HG03521 (cell line): ENCODE data around the gene UQCRQ.

Experiments used
- ATAC-seq: cut with Tn5 transposase; IDR thresholded peaks from one replicate; pipeline ENCODE4 v1.9.1; 2021; ENCODE audit warnings: mild to moderate bottlenecking, moderate library complexity; ENCODE audit not compliant: unreplicated experiment

UQCRQ gene

GRCh38 chr5:132867046-132867451 is 607 bp downstream of the UQCRQ start:
- peak; percentile 18 for ATAC-seq

DNA sequence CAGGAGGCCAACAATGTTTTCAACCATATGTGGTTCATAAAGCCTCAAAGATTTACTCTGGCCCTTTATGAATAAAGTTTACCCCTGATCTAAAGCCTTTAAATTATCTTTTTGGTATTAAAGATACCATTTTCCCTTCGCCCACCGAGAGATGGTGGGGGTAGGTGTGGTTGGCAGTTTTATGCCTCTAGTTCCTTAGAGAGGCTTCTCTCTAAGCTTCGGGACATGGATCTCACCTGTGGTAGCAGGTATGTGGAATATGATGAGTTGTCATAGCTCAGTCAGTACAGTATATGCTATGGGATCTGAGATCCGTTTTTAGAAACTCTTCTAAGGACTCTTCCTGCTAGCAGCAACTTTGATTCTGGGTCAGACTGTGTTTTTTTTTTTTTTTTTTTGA is 2.3 kb downstream of the UQCRQ start:
- no peak for ATAC-seq

DNA sequence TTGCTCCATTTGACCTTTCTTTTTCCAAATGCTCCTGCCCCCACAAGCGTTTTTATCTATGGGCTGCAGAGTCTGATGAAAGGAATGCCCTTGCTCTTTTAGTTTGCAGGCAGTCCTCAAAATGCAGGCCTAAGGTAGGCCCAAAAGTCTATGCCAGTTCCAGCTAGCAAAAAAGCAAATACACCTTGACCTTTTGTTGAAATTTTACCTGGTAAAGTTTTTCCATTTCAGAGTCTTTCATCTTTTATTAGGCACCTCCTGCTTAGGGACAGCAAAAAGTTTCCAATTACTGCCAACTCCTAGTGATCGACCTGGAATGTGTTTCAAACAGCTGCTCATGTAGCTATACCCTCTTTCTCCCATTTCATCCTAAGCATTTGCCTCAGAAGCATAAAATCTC is 4.4 kb downstream of the UQCRQ start:
- ATAC-seq, result no peak

DNA sequence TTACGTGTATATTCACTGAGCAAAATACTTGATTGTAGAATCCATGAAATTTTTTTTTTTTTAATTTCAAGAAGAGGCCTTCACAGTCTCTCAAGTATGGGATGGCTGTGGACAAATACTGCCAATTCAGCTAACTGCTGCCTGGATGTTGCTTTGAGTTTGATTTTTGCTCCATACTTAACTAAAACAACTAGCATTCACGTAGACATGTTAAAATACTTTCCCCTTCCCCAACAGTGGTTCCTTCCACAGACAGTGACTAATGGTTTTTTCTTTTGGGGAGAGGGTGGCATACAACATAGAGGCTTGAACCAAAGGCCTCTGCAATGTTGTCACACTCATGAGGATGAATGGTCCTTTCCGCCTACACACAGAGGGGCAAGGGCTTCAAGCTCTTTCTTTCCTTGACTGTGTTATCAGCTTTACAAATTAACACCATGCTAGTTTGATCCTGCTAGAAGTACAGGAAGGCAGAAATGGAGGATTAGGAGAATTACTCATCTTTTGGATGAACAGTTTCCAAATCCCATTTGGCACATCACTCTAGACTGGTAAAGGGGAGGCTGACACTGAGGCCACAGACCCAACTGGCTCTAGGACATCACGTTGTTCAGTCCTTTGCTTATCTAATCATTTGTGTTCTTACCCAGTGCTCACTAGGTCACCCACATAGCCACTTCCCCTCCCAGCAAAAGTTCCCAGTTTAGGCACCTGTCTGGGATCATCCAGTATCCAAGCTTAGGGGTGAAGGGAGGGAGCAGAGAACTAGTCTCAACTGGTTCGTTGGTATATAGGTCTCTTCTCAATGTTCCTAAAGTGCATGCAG is 5.2 kb downstream of the UQCRQ start:
- no peak for ATAC-seq

DNA sequence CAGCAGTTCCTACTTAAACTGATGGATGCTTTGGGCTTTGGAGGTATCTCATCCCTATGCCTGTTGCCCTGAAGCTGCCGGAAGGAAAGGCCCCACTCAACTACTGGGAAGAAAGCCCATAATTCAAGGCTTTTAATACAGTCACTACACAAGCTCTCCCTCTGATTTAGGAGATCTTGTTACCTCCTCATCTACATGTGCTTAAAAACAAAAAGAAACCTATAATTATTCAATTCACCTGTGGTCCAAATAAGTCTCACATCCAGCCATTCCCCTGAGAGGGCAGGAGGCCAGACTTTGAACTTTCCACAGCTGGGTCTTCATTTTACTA is 6.3 kb downstream of the UQCRQ start:
- ATAC-seq, result no peak

DNA sequence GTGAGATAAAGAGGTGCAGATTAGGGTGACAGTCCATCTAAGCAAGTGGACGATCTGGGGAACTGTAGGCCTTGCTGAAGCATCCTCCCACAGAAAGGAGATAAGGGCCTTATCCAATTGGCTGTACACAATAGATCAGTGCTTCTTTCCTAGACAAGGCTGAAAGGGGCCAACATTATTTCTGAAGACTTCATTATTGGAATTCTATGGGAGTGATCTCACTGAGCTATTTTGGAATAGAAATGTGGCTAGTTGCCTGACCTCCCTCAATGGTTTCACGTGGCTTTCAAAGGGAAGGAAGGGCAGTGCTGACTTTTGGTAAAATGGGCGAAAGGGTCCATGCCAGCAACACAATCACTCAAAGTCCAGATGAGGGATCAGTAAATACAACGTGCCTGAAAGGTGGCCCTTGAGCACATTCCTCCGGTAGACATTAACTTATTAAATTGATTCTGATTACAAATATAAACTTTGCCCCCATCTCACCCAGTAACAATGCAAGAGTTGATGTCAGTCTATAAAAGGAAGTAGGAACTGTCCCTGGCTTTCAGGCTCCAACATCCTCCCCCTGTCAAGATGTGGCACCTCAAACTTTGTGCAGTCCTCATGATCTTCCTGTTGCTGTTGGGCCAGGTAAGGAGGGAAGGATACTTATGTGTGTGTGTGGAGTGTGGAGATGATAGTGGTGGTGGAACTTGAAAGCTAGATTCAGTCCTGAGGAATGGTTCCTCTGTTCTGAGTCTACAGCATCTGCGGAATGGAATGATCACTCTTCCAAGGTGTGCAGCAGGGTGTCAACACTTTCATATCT is 6.9 kb downstream of the UQCRQ start, which contains the start of gene LEAP2:
Gene LEAP2 (plus strand): TSS at position 550 of the 811 bp plus-strand sequence. CDS start 27 bp downstream, at position 577.
- no peak for ATAC-seq

DNA sequence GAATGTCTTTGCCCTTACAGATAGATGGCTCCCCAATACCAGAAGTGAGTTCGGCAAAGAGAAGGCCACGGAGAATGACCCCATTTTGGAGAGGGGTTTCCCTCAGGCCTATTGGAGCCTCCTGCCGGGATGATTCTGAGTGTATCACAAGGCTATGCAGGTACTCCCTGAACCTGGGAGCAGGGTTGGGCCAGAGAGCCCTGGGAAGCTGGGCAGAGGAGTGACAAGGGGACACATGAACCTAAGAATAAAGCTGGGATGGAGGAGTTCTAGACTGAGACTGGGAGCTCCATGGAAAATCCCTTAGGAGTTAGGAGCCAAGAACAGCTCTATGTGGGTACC is 7.5 kb downstream of the UQCRQ start:
- ATAC-seq, result no peak

DNA sequence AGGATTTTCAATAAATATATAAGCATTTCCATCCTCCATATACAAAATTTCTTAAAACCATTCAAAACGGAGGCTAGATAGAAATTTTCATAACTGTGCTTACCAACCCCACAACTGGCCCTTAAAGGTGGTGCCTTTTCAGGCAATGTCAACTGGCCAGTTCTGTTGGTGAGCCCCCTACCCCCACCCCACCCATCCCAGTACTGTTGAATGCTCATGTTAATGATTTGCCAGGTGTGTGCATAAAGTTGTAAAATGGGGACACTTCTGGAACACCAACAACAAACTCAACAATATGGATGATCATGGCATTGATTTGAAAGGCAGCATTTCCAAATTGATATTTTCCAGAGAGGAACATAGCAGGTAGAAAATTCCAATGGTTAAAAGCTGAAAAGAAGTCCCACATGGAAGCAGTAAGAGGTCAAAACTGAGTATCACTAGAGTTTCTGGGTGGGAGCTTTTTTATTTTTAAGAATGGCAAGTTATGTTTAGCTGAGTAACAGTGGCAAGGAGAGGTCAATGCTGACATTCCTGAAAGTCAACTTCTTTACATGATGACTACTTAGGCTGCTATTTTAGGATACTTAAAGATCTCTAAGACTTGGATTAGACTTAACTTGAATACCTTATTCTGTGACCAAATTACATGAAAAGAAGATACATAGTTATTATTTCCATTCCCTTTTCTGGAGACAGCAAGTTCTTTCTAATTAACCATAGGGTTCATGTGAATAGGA is 9.7 kb downstream of the UQCRQ start:
- ATAC-seq, result no peak

DNA sequence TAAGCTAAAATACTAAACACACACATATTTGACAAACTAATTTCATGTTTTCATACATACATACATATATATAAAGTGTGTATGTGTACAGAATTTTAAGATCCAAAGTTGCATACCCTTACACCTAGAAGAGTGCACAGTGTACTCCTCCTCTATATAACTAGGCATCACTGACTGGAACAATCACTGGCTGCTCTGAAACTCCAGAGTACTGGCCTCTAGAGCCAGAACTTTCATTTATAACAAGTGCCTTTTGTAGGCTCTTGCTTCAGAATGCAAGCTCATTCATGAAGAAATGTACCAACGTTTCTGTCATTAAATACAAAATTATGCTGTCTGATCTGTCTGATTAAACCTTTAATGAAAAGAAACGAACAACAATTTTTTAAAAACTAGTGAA is 11.0 kb downstream of the UQCRQ start:
- no peak for ATAC-seq

- ATAC-seq, result no peak
These were observed 11.5 kb downstream of the UQCRQ start for GRCh38 chr5:132877938-132878337.

DNA sequence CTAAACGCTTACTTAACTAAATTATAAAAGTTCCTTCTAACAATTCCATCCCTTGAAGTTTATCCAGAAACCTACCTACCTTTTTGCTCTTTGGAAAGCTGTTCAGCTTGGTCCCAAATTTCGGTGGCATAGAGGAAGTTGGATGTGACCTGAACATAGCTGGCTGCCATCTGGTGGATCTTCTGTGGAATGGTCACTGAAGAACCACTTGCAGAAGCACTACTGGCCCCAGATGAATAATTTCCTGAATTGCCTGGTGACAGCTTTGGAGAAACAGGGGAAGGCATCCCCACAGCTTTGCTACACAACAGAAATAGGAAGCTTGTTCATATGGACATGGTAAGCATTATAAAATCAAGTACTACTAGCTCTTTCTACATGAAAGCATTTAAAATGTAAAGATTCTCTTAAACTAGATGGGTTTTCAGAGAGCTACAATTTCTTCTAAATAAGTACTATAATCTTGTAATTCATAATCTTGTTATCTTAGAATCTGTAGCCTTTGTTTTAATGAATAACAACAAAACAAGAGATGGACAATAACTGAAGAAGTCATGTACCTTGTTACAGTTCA is 16.9 kb downstream of the UQCRQ start:
- no peak for ATAC-seq

GRCh38 chr5:132884548-132884947 is 18.1 kb downstream of the UQCRQ start:
- no peak for ATAC-seq

- no peak for ATAC-seq
These were observed 19.8 kb downstream of the UQCRQ start for GRCh38 chr5:132886064-132886823.

GRCh38 chr5:132887283-132887682 is 20.8 kb downstream of the UQCRQ start:
- no peak for ATAC-seq

DNA sequence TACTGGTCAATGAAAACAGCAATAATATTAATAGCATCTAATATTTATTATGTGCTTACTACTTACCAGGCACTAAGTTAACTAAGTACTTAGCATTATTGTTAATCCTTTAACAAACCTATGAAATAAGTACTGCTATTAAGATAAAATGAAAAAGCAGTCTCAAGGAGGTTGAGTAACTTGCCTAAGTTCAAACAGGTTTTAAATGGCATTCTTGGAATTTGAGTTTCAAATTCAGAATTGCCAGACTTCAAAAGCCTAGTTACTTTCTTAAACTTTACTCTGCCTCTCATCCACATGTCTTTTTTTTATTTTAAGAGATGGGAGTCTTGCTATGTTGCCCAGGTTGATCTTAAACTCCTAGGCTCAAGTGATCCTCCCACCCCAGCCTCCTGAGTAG is 23.1 kb downstream of the UQCRQ start:
- no peak for ATAC-seq

- ATAC-seq, result no peak
These were observed 24.4 kb downstream of the UQCRQ start for GRCh38 chr5:132890817-132891216.

DNA sequence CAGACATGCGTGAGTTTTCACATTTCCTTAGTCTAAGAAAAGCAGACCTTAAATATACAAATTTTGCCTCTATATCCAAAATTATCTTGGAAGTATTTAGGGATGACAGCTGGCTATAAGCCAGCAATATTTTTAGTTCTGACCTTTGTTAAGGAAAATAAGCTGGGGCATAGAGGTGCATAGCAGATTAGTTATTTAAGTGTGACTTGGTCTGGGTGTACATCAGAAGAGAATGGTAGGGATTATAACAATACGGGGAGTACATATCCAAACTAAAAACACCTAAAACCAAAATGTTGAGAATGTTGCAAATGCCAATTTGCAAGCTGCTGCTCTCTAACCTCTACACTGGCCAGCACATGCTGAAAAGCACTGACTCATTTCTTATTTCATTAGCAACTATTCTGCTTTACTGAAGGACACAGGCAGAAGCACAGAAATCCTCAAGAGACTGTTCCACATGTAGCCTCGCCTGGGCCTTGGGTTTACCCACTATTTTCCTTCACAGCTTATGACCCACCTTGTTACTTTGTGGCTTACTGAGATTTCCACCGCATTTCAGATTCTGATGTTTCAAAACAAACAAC is 29.4 kb downstream of the UQCRQ start:
- no peak for ATAC-seq

DNA sequence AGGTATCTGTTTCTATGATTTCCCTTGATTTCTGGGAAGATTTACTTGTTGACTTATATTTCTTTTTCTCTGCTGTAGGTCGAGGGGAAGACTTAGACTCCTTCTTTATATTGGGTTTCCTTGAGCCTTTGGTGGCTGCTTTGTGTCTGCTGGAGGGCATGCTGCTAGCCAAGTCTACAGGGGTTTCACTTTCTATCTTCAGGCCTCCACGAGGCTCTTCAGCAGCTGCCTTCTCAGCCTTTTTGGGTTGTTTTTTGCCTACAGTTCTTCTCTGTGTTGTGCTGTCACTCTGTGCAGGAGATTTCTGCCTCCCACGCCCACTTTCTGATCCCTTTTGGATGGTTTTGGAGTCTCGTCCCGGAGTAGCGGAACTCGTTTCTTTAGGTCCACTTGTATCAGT is 30.2 kb downstream of the UQCRQ start:
- no peak for ATAC-seq

- ATAC-seq, result no peak
These were observed 31.7 kb downstream of the UQCRQ start for GRCh38 chr5:132898094-132898493.

DNA sequence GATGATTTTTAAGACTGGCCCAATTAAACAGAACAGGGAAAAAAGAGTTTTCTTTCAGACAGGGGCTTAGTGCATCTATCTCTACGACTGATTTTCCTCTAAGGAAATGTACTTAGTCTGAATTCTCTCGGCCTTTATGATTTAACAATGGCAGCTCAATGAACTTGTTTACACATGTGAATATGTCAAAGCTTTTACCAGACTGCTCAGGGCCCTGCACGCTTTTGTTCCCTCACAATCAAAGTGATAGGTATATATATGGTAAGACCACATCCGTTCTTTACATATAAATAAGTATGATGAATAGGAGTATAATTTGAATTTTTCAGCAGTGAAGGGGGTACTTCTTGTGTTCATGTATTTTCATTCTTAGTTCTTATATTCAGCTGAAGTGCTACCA is 34.6 kb downstream of the UQCRQ start:
- no peak for ATAC-seq
